ENCODE measurements around the gene CCNL2.

Gene CCNL2

GRCh38 chr1:1355416-1355815, 43.7 kb downstream of the CCNL2 start:
- DNase-seq (ENCODE audit: low read depth): no peak

GRCh38 chr1:1354271-1355247, 44.6 kb downstream of the CCNL2 start:
- no peak for DNase-seq (ENCODE audit: low read depth)

GRCh38 chr1:1353389-1354151, 45.6 kb downstream of the CCNL2 start:
- DNase-seq (ENCODE audit: low read depth): no peak

DNA sequence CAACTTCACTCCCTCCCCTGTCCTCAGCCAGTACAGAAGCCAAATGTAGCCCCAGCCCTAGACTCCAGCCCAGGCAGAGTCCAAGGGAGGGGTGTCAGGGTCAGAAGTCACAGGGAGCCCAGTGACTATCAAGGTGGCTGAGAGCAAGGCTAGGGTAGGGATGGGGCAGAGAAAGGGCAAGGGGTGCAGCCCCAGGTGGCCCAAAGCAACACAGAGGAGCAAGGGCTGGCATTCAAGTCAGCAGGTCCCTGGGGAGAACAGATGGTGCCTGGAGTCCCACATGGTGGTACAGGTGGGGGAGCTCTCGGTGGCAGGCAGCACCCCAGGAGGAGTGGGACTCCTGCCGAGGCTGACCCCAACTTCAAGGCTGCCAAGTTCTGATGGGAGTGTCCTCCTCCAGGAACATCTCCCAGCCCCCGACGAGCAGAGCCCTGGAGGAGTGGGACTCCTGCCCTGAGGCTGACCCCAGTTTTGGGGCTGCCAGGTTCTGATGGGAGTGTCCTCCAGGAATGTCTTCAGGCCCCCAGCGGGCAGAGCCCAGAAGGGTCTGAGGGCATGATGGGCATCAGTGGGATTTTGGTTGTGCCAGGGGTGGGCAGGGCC, 46.2 kb downstream of the CCNL2 start:
- DNase-seq (ENCODE audit: low read depth): no peak

DNA sequence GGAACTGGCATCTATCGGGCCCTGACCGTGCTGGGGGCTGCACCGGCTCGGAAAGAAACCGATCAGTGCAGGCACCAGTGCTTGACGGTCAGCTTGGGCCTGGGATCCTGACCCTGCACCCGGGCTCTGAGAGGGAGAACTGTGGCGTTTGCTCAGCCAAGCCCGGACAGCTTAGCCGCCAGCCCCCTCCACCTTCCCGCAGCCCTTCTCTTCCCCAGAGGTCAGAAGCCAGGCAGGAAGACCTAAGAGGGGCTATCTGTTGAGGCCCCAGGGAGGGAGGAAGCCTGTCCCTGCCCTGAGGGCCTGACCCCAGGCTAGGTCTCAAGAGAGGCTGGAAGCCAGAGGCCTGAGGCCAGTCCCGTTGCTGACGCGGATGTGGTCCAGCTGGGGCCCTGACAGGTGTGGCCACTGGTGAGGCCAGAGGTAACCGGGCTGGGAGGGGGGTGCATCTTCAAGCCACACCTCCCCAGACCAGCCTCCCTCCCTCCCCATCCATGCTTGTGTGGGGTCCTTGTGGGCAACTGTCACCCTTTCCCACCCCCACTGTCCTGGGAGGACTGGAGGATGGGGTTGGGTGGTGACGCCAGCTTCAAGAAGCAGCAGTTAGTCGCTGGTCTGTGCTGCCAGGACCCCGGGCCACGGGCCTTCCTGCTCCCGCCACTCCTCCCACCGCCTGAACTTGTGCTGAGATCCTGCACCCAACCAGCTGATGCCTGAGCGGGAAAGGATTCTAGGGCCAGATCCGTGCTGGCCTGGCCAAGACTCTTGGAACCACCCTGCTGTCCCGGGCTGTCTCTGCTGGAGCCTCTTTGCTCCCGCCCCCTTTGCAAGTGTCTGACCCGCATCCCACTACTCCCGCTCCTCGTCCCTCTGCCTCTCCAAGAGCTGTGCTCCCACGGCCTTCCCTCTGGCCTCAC, 47.4 kb downstream of the CCNL2 start:
- DNase-seq (ENCODE audit: low read depth): no peak

DNA sequence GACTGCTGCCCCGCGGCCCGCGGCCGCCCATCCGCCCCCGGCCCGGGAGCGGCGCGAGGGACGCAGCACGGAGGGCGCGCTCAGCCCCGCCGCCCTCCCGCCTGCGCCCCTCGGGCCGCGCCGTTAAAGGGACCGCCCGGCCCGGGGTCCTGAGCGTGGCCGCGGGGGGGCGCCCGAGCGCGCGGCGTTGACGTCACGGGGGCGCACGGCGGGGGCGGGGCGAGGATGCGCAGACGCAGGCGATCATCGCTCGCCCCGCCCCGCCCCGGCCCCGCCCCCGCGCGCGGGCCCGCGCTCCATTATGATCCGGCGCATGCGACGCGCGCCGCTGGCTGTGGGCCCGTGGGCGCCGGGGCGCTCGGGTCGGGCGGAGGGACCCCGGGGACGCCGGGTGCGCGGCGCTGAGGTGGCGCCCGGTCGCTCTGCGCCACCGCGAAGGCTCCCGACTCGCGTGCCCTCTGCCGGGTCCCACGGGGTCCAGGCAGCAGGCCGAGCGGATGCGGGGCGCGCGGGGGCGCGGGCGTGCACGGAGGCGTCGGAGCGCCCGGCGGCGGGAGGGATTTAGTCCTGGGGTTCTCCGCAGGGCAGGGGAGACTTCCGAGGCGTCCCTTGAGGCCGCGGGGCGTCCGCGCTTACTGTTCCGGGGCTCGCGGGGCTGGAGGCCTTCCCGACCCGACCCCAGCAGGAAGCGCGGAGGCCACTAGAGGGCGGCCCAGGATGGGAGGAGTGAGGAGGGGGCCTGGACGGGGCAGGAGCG, 49.7 kb downstream of the CCNL2 start, which contains the start of gene DVL1:
Gene DVL1, minus strand, starts transcription at position 163 of the 757 bp plus-strand sequence. CDS start 353 bp downstream, outside the sequence.
- peak; percentile 55 for DNase-seq (ENCODE audit: low read depth)

GRCh38 chr1:1348420-1349255, 50.5 kb downstream of the CCNL2 start:
- DNase-seq (ENCODE audit: low read depth): no peak

DNA sequence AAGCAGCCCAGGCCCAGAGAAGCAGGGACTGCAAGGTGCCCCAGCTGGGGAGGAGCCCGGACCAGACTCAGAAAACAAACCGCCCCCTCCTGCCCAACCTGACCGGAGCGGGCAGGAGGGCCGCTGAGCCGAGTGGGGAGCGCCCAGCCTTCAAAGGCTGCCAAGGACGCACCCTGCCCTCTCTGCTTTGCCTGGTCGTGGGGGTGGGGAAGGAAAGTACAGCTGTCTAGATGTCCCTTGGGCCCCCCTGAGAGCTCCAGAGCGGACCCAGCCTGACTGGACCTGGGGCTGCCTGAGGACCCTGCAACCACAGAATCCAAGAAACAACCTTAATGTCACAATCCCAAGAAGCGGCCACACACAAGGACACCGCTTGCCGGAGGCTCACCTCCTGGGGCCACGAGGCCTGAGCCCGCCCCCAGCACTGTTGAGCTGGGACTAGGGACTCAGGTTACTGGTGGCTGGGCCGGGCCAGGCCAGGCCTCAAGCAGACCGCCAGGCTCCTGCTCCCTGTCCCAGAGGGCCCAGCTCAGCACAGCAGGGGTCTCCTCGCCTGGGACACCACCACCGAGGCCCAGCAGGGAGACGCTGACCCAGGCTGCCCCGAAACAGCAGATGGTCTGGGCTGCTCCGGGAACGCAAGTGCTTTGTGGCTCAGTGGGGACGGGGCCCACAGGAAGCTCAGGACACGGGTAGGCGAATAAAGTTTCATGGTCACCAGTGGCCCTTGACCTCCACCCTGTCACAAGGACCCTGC, 51.3 kb downstream of the CCNL2 start:
- no peak for DNase-seq (ENCODE audit: low read depth)

GRCh38 chr1:1347026-1347595, 52.0 kb downstream of the CCNL2 start:
- no peak for DNase-seq (ENCODE audit: low read depth)

DNA sequence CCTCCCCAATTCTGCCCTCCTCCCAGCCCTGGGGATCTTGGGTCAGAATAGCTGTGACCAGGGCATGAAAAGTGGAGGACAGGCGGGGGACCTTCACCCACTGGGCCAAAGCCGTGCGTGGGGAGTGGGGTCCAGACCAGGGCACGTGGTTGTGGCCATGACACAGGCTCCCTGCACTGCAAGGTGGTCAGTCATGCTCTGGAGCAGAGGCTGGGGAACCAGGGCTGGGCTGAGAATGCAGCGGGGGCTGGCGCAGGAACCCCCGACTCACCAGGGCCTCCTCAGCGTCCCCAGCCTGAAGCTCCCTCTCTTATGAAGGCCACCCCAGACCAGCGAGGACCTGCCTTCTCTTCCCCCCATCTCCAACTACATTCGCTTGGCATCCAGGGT, 52.6 kb downstream of the CCNL2 start:
- no peak for DNase-seq (ENCODE audit: low read depth)

DNA sequence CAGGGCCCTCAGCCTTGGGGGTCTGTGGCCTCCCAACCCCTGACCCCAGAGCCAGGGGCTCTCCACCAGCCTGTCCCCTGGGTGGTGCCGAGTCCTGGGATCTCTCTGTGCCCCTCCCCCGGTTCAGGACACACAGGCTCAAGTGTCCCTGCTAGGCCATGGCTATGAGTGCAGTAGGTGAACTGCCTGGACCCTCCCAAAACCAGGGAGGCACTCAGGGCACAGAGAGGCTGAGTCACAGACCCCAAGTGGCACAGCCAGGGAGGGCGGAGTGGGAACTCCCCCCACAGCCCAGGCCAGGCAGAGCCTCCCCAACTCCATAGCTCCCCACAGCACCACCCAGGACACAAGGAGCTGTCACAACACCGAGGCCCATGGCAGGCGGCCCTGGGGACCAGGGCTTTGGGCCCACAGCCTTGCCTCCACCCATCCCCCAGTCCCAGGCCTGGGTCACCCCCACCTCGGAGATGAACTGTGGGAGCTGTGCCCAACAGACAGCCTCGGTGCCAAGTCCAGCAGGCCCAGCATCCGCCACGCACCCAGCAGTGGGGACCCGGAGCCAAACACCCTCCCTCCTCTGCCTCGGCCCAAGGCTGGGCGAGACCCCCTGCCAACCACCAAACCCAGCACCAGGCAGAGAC, 53.2 kb downstream of the CCNL2 start:
- DNase-seq (ENCODE audit: low read depth): no peak

DNA sequence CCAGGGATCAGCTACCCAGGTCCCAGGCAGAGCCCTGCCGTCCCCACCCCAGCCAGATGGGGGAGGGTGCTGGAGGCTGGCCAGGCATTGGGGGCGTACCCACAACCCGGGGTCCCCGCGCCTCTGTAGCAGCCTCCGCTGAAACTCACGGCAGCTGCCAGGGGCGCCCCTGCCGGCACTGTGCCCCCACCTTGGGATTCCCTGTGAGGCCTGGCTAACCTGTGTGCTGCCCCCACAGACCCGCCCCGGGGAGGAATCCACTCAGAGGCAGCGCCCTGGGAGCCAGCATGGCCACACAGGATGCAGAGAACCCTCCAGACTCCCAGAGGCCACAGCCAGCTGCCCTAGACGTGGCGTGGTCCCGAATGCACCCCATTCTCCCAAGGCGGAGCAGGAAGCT, 53.8 kb downstream of the CCNL2 start:
- no peak for DNase-seq (ENCODE audit: low read depth)

- DNase-seq (ENCODE audit: low read depth): no peak
Observed at GRCh38 chr1:1344655-1345361, 54.3 kb downstream of the CCNL2 start.

DNA sequence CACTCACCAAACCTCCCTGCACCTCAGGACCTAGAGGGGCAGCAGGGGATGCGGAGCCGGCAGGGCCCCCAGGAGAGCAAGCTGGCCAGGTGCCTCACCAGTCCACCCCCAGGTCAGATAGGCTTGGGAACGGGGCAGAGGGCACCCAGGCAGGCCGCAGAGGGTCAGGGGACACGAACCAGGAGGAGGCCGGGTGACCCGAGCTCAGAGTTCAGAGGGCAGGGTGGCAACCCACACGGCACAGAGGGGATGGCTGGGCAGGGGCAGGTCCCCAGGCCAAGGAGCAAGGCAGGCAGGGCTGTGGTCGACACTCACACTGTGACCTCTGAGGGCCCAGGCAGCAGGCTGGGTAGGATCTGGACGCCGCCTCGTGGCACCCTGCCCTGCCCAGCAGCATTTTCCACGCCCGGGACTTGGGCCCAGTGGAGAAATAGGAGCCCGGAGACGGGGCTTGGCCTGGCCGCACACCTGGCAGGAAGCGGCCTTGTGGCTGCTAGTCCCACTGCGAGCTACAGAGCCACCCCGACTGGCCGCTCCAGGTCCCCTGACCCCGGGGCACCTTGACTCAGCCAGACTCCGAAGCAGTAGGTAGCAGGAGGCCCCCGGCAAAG, 55.2 kb downstream of the CCNL2 start:
- no peak for DNase-seq (ENCODE audit: low read depth)

- DNase-seq (ENCODE audit: low read depth): no peak
Observed at GRCh38 chr1:1342584-1343115, 56.5 kb downstream of the CCNL2 start.

DNA sequence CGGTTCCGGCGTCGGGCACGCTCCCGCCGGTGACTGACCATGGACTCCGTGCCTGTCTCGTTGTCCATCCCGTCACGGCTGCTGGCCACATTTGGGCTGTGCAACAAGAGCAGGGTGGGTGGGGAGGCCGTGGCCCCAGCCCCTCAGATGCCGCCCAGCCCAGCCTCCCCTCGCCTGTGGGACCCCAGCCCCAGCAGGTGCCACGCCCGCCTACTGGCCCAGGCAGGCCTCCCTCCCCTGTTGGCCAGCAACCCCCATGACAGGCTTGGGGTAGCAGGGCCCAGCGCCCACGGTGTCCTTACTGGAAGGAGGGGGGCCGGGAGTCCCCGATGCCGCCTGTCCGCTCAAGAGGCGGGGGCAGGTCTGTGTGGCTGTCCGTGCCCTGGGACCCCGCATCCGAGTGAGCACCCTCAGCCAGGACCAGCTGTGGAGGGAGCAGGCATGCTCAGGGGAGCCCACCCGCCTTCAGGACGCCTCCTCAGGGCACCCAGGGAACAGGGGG, 57.0 kb downstream of the CCNL2 start:
- no peak for DNase-seq (ENCODE audit: low read depth)
